K562 (cell line): ENCODE results near the gene TRIM33. TPM values are rescaled to one million over a fixed set of nuclear protein-coding genes. Genes with fewer than 3 reads are reported as not detected.

Experiments used
- ARNT ChIP-seq, 2 experiments: fragments of 450-650 bp; IDR thresholded peaks; 2 replicates each; pipeline ENCODE4 v1.6.1; 2016; ENCODE audit warnings: mild to moderate bottlenecking in 1 of 2
- ATF3 ChIP-seq, 2 experiments: fragments of 450-650 bp in 1 of 2; sonication (generic) in 1 of 2; formaldehyde crosslinking in 1 of 2; IDR thresholded peaks in 1 of 2; conservative IDR thresholded peaks in 1 of 2; 2 replicates each; pipeline versions ENCODE4 v1.6.1 to v1.8.1; 2016 to 2023; ENCODE audit warnings: mild to moderate bottlenecking in 2 of 2, moderate library complexity in 2 of 2, inconsistent platforms in 1 of 2, missing genetic modification reagents in 1 of 2
- CTBP1 ChIP-seq: fragments of 450-650 bp; IDR thresholded peaks from 2 replicates; pipeline ENCODE4 v1.6.1; 2016; ENCODE audit warnings: borderline replicate concordance
- FOXP1 ChIP-seq: sonication (generic); formaldehyde crosslinking; IDR thresholded peaks from 2 replicates; pipeline ENCODE4 v1.8.0; 2022; ENCODE audit warnings: mild to moderate bottlenecking, missing genetic modification reagents
- LARP7 ChIP-seq: fragments of 450-650 bp; IDR thresholded peaks from 2 replicates; pipeline ENCODE4 v1.6.1; 2016
- LEF1 ChIP-seq: fragments of 450-650 bp; IDR thresholded peaks from 2 replicates; pipeline ENCODE4 v1.6.1; 2016; ENCODE audit warnings: mild to moderate bottlenecking
- MAFG ChIP-seq: fragments of 450-650 bp; conservative IDR thresholded peaks from 2 replicates; pipeline ENCODE4 v1.6.1; 2016; ENCODE audit warnings: missing genetic modification characterization, missing compliant biosample characterization
- MBD1 ChIP-seq: fragments of 250-450 bp; sonication (Bioruptor Pico); IDR thresholded peaks from 2 replicates; pipeline ENCODE4 v1.8.0; 2022; ENCODE audit warnings: inconsistent platforms
- MCM5 ChIP-seq: fragments of 450-650 bp; IDR thresholded peaks from 2 replicates; pipeline ENCODE4 v1.6.1; 2016; ENCODE audit warnings: low read depth
- NBN ChIP-seq: fragments of 450-650 bp; IDR thresholded peaks from 2 replicates; pipeline ENCODE4 v1.6.1; 2016; ENCODE audit warnings: low read depth, mild to moderate bottlenecking
- SMARCE1 ChIP-seq: fragments of 450-650 bp; IDR thresholded peaks from 2 replicates; pipeline ENCODE4 v1.7.1; 2016; ENCODE audit warnings: mild to moderate bottlenecking
- STAG1 ChIP-seq: sonication (generic); formaldehyde crosslinking; IDR thresholded peaks from 2 replicates; pipeline ENCODE4 v1.5.0; 2020; ENCODE audit warnings: missing genetic modification reagents, borderline replicate concordance
- TRIM24 ChIP-seq, 2 experiments: fragments of 450-650 bp; IDR thresholded peaks; 2 replicates each; pipeline ENCODE4 v1.6.1; 2016
- U2AF1 ChIP-seq: fragments of 200-400 bp; formaldehyde crosslinking; optimal IDR thresholded peaks from 2 replicates; pipeline ENCODE3; 2017; ENCODE audit warnings: mild to moderate bottlenecking, low read depth, low read length, moderate library complexity
- ZBTB8A ChIP-seq: fragments of 450-650 bp; IDR thresholded peaks from 2 replicates; pipeline ENCODE4 v1.6.1; 2018; ENCODE audit warnings: mild to moderate bottlenecking, moderate library complexity; ENCODE audit not compliant: partially characterized antibody
- ZNF239 ChIP-seq: fragments of 250-450 bp; sonication (Bioruptor Pico); IDR thresholded peaks from 2 replicates; pipeline ENCODE4 v1.4.0; 2020; ENCODE audit warnings: mild to moderate bottlenecking
- ZNF586 ChIP-seq: fragments of 450-650 bp; formaldehyde crosslinking; conservative IDR thresholded peaks from 2 replicates; pipeline ENCODE4 v1.4.0; 2020; ENCODE audit warnings: mild to moderate bottlenecking, moderate library complexity
- polyA plus RNA-seq, 8 experiments: library from polyadenylated mRNA; depleted of rRNA in 4 of 8; stranded (reverse) in 5 of 8; unstranded in 3 of 8; fragments of >200 nt; fragmentation: Nextera tagmentation in 2 of 8; fragmentation: Illumina TruSeq in 1 of 8; extraction: Ambion mirVana in 2 of 8; extraction: Trizol in 1 of 8; gene quantifications; 2 replicates each; pipeline versions ENCODE4 v1.2.1 to v1.2.3, GENCODE V29; 2011 to 2014; ENCODE audit warnings: inconsistent platforms in 1 of 8, missing spikeins in 1 of 8
- total RNA-seq, 7 experiments: library from RNA; depleted of rRNA in 6 of 7; stranded (reverse); fragments of >200 nt in 6 of 7; fragmentation: Illumina TruSeq in 2 of 7; extraction: Trizol in 2 of 7; gene quantifications; 2 replicates each; pipeline versions ENCODE4 v1.2.1 to v1.2.3, GENCODE V29; 2011 to 2021; ENCODE audit warnings: low replicate concordance in 1 of 7

TRIM33 gene
- total and polyA plus RNA-seq, 9 of the 15 experiments (the other 6 are each of a cell fraction or from before 2014, with no cell fraction given): 9.3 to 58.4 (median 40.2) TPM

GRCh38 chr1:114346480-114347029, 164.4 kb downstream of the TRIM33 start (continued):
- TF ChIP-seq MAFG (0 out of 2 replicates have a peak, but pooled peaks have one; percentile 5), SMARCE1 (0 out of 2 replicates have a peak, but pooled peaks have one; percentile 34), ZNF586 (CRISPR knock-in tag) (no peak), U2AF1 (no peak), STAG1 (CRISPR knock-in tag) (peak; percentile 97), NBN (peak; percentile 76), LEF1 (no peak), MCM5 (no peak), ZNF239 (CRISPR knock-in tag) (peak; percentile 5; the same call in 1 of the 2 replicates), LARP7 (no peak), TRIM24 (IDR thresholded peaks at IDR 0.05) (no peak), ZBTB8A (no peak), ATF3 (IDR thresholded peaks at IDR 0.05) (0 out of 2 replicates have a peak, but pooled peaks have one; percentile 23), ATF3 (CRISPR knock-in tag; conservative IDR thresholded peaks at IDR 0.05) (peak; percentile 85), FOXP1 (CRISPR knock-in tag) (peak; percentile 96), CTBP1 (peak; percentile 90; the same call in 1 of the 2 replicates), ARNT (IDR thresholded peaks at IDR 0.05) (no peak; a peak in 1 of 4 replicates), MBD1 (CRISPR knock-in tag) (no peak)
